B cell (primary cell): ENCODE data around the gene TEAD3. TPM values are rescaled to one million over a fixed set of nuclear protein-coding genes. Genes with fewer than 3 reads are reported as not detected.

ENCODE experiments used
- ATAC-seq: fragments of 200-7000 bp; cut with Tn5 transposase; one replicate; pipeline ENCODE4 v1.10.0; 2021; ENCODE audit warnings: low read depth, mild to moderate bottlenecking, moderate number of reproducible peaks, moderate library complexity
- CTCF ChIA-PET: fragments of 350-600 bp; sonication (Branson Sonifier 250); formaldehyde crosslinking; loops from one replicate; lab custom pipeline; 2021; ENCODE audit warnings: antibody characterized with exemption, inconsistent platforms; lab: Charles Lee
- POLR2A ChIA-PET: fragments of 350-600 bp; sonication (Branson Sonifier 250); formaldehyde crosslinking; loops from one replicate; lab custom pipeline; 2021; ENCODE audit warnings: antibody characterized with exemption; lab: Charles Lee
- DNase-seq: peaks from one replicate; pipeline ENCODE4 v3.0.0; 2013
- H2AFZ ChIP-seq: 2 replicates; pipeline ENCODE4 v1.6.1; 2012; ENCODE audit warnings: mild to moderate bottlenecking, low read depth, low read length; ENCODE audit not compliant: insufficient read depth, poor library complexity, severe bottlenecking
- H3K27ac ChIP-seq, 2 donors: 1 replicate in 1 of 2; 2 replicates in 1 of 2; pipeline ENCODE4 v1.5.1; 2012 to 2013; ENCODE audit warnings: low read length in 2 of 2, mild to moderate bottlenecking in 2 of 2, moderate library complexity in 1 of 2
- H3K27me3 ChIP-seq, 4 experiments: fragments of 200-600 bp in 1 of 4; sonication (generic) in 1 of 4; replicated peaks in 1 of 4; 1 replicate in 2 of 4; 2 replicates in 2 of 4; pipeline versions ENCODE4 v1.6.1 to v1.7.0; 2013 to 2016; ENCODE audit warnings: low read length in 3 of 4, mild to moderate bottlenecking in 2 of 4, mixed read lengths in 1 of 4, moderate library complexity in 1 of 4; ENCODE audit not compliant: insufficient read depth in 4 of 4, control insufficient read depth in 3 of 4; ENCODE audit errors: control extremely low read depth in 1 of 4
- H3K36me3 ChIP-seq, 2 experiments: replicated peaks in 1 of 2; 1 replicate in 1 of 2; 2 replicates in 1 of 2; pipeline versions ENCODE4 v1.6.1 to v1.7.1; 2013; ENCODE audit warnings: low read length in 1 of 2; ENCODE audit not compliant: insufficient read depth in 2 of 2, control insufficient read depth in 1 of 2; ENCODE audit errors: control extremely low read depth in 1 of 2, extremely low read depth in 1 of 2
- H3K4me1 ChIP-seq, 2 donors: fragments of 200-600 bp in 1 of 2; sonication (generic) in 1 of 2; 1 replicate in 1 of 2; 2 replicates in 1 of 2; pipeline versions ENCODE4 v1.5.1 to v1.6.1; 2013 to 2017; ENCODE audit warnings: low read length in 2 of 2; ENCODE audit not compliant: control insufficient read depth in 2 of 2, insufficient read depth in 2 of 2
- H3K4me2 ChIP-seq: replicated peaks from 2 replicates; pipeline ENCODE3; 2012; ENCODE audit warnings: mild to moderate bottlenecking, low read depth, low read length; ENCODE audit not compliant: poor library complexity, severe bottlenecking
- H3K4me3 ChIP-seq, 5 experiments: fragments of 200-600 bp in 1 of 5; sonication (generic) in 1 of 5; 1 replicate in 3 of 5; 2 replicates in 2 of 5; pipeline versions ENCODE4 v1.5.1 to v1.7.0; 2011 to 2016; ENCODE audit warnings: low read length in 4 of 5, mild to moderate bottlenecking in 4 of 5, low read depth in 2 of 5, control low read depth in 1 of 5, moderate library complexity in 1 of 5; ENCODE audit not compliant: insufficient read depth in 1 of 5; ENCODE audit errors: control extremely low read depth in 1 of 5, extremely low read depth in 1 of 5
- H3K79me2 ChIP-seq: fragments of 200-600 bp; sonication (generic); one replicate; pipeline ENCODE4 v1.6.0; 2016; ENCODE audit warnings: low read length; ENCODE audit not compliant: control insufficient read depth, insufficient read depth
- H3K9ac ChIP-seq: fragments of 200-600 bp; sonication (generic); 2 replicates; pipeline ENCODE4 v1.6.1; 2017; ENCODE audit warnings: mild to moderate bottlenecking, low read length, moderate library complexity
- H3K9me3 ChIP-seq, 3 donors: one replicate each; pipeline versions ENCODE4 v1.6.1 to v1.7.1; 2013; ENCODE audit warnings: low read length in 2 of 3; ENCODE audit not compliant: control insufficient read depth in 2 of 3, insufficient read depth in 1 of 3; ENCODE audit errors: control extremely low read depth in 1 of 3
- H4K20me1 ChIP-seq: 2 replicates; pipeline ENCODE4 v1.6.0; 2012; ENCODE audit warnings: mild to moderate bottlenecking, low read length; ENCODE audit not compliant: insufficient read depth, control insufficient read depth, poor library complexity, severe bottlenecking
- H3K27ac Mint-ChIP-seq: one replicate; pipeline ENCODE4 v1.8.0; 2021; ENCODE audit warnings: mixed read lengths
- H3K27me3 Mint-ChIP-seq: one replicate; pipeline ENCODE4 v1.8.0; 2021; ENCODE audit warnings: mixed read lengths
- H3K4me1 Mint-ChIP-seq: one replicate; pipeline ENCODE4 v1.8.0; 2021; ENCODE audit warnings: mixed read lengths
- H3K4me3 Mint-ChIP-seq: one replicate; pipeline ENCODE4 v1.8.0; 2021; ENCODE audit warnings: mixed read lengths
- H3K9me3 Mint-ChIP-seq: one replicate; pipeline ENCODE4 v1.8.0; 2022; ENCODE audit warnings: mixed read lengths; ENCODE audit not compliant: insufficient read depth
- CTCF ChIP-seq: fragments of 200-600 bp; IDR thresholded peaks from one replicate; pipeline ENCODE4 v1.8.0; 2022; ENCODE audit warnings: antibody characterized with exemption, mild to moderate bottlenecking
- EZH2 ChIP-seq: IDR thresholded peaks from 2 replicates; pipeline ENCODE4 v1.6.1; 2012; ENCODE audit warnings: borderline replicate concordance, low read depth, mild to moderate bottlenecking, moderate library complexity, low read length; ENCODE audit not compliant: insufficient read depth, poor library complexity, severe bottlenecking
- WGBS: methylation state at CpG from one replicate; pipeline ENCODE4 v1.1.5; 2013; ENCODE audit warnings: missing lambda C conversion rate; ENCODE audit not compliant: insufficient coverage; 5-methylcytosine and 5-hydroxymethylcytosine counted together
- intact Hi-C: fragments of 100-400 bp; cut with micrococcal nuclease; formaldehyde crosslinking; loops from one replicate; pipeline ENCODE4 v1.10.0; 2022
- polyA plus RNA-seq: library from polyadenylated mRNA; depleted of rRNA; stranded (reverse); fragments of >200 nt; gene quantifications from 2 replicates; pipeline ENCODE4 v1.2.3, GENCODE V29; 2012
- small RNA-seq: library from RNA; depleted of rRNA; stranded (forward); fragments of <200 nt; gene quantifications from one replicate; pipeline ENCODE3, GENCODE V24; 2012; ENCODE audit warnings: low replicate concordance, low read depth; ENCODE audit not compliant: insufficient read length
- total RNA-seq, 2 donors: library from RNA; stranded (reverse); fragments of 120-200 nt in 1 of 2; gene quantifications; 1 replicate in 1 of 2; 2 replicates in 1 of 2; pipeline versions ENCODE4 v1.2.3 to v1.2.4, GENCODE V29; 2013 to 2022

Gene TEAD3
- total and polyA plus RNA-seq, 2 donors (not counting 1 experiment from before 2014, with no cell fraction given) = 0.17 TPM; not detected in 1

GRCh38 chr6:35426074-35426473, 70.8 kb downstream of the TEAD3 start:
- Histone ChIP-seq H3K4me2 (peak overlapping the region; percentile 22), H3K4me1 (peaks cover 6 to 10% of the 10 kb centered on the region in 2 donors), H4K20me1 (no peaks in the 10 kb centered on the region), H3K4me3 (no peak overlapping the region), H3K27me3 (no peaks in the 10 kb centered on the region), H3K27ac (peak overlapping the region in 1 of 2 donors; percentile 52), H2AFZ (no peak overlapping the region), H3K79me2 (no peaks in the 10 kb centered on the region), H3K36me3 (peaks cover 6 to 51% of the 10 kb centered on the region in 2 experiments), H3K9me3 (peaks cover 2 to 28% (median 25%) of the 10 kb centered on the region in 3 donors), H3K9ac (no peak overlapping the region)
- Mint-ChIP-seq H3K9me3 (peaks cover 10% of the 10 kb centered on the region), H3K27me3 (no peaks in the 10 kb centered on the region), H3K4me1 (peaks cover 13% of the 10 kb centered on the region), H3K4me3 (no peak overlapping the region), H3K27ac (no peak overlapping the region)
- WGBS = 49% methylated on average over 7 of the region's 8 CpGs
- TF ChIP-seq EZH2 (no peak), CTCF (no peak)
- DNase-seq = no peak
- ChIA-PET POLR2A (no interaction called here), CTCF (interaction anchor here (0.5 kb wide), 1 partner anchor 954 kb away, joined by 3 read pairs; no protein-coding TSS in a partner anchor)
- no peak for ATAC-seq
- intact Hi-C loops = no loop called here

DNA sequence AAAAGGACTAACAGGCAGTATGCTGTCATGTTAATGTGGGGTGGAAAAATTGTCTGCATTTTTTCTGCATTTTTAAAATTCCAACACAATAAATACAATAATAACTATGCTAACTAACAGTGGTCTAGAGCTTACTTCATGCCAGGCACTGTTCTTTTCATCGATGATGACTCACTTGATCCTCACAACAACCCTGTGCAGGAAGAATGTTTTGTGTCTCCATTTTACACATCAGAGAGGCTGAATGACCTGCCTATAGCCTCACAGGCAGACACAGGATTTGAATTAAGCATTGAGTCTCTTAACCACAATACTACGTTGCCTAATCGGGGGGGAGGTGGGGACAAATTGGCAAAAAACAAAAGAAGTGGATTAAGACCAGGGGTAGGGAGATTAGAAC, 71.6 kb downstream of the TEAD3 start:
- no peak overlapping the region for H3K4me3 ChIP-seq
- ATAC-seq (no peak), DNase-seq (no peak)
- peaks cover 6 to 10% of the 10 kb centered on the region in 2 donors for H3K4me1 ChIP-seq
- peaks cover 6 to 53% of the 10 kb centered on the region in 2 experiments for H3K36me3 ChIP-seq
- H3K9me3 Mint-ChIP-seq = peaks cover 10% of the 10 kb centered on the region
- no peaks in the 10 kb centered on the region for H3K27me3 Mint-ChIP-seq
- H4K20me1 ChIP-seq = no peaks in the 10 kb centered on the region
- H3K4me2 ChIP-seq = no peak overlapping the region
- intact Hi-C loops = no loop called here
- CTCF ChIA-PET = no interaction called here
- no peaks in the 10 kb centered on the region for H3K79me2 ChIP-seq
- H3K27ac Mint-ChIP-seq = no peak overlapping the region
- no peak overlapping the region for H3K27ac ChIP-seq
- H3K4me1 Mint-ChIP-seq = peaks cover 13% of the 10 kb centered on the region
- peaks cover 2 to 24% (median 23%) of the 10 kb centered on the region in 3 donors for H3K9me3 ChIP-seq
- H2AFZ ChIP-seq = no peak overlapping the region
- H3K9ac ChIP-seq = no peak overlapping the region
- no peak for TF ChIP-seq EZH2
- no peak for TF ChIP-seq CTCF
- no peaks in the 10 kb centered on the region for H3K27me3 ChIP-seq
- POLR2A ChIA-PET = no interaction called here
- H3K4me3 Mint-ChIP-seq = no peak overlapping the region
- WGBS = 100% methylated on average over 1 of the region's 3 CpGs

Small RNA genes lying within 50 kb of the gene (small RNA-seq; reads per million reads assigned to genes)
- gene MIR7111 = not detected

Other genes starting within 250 kb of the TEAD3 start
- 96.9 and 107 TPM in 2 replicates for gene ZNF76, start 237.3 kb downstream of the TEAD3 start, total RNA-seq
- gene ZNF76, start 237.3 kb downstream of the TEAD3 start, polyA plus RNA-seq = 126 and 145 TPM in 2 replicates
- 105 and 116 TPM in 2 replicates for gene DEF6, start 199.3 kb downstream of the TEAD3 start, total RNA-seq
- 159 and 172 TPM in 2 replicates for gene DEF6, start 199.3 kb downstream of the TEAD3 start, polyA plus RNA-seq
- gene PPARD, start 154.5 kb downstream of the TEAD3 start, total RNA-seq = 38.9 and 39.0 TPM in 2 replicates
- gene PPARD, start 154.5 kb downstream of the TEAD3 start, polyA plus RNA-seq = 36.7 and 37.9 TPM in 2 replicates
- gene FANCE, start 44.7 kb downstream of the TEAD3 start, total RNA-seq = 12.7 and 12.8 TPM in 2 replicates
- gene FANCE, start 44.7 kb downstream of the TEAD3 start, polyA plus RNA-seq = 7.8 and 9.2 TPM in 2 replicates
- gene RPL10A, start 28.7 kb downstream of the TEAD3 start, total RNA-seq = 1,621 and 1,687 TPM in 2 replicates
- 2,407 and 3,150 TPM in 2 replicates for gene RPL10A, start 28.7 kb downstream of the TEAD3 start, polyA plus RNA-seq
- not detected in 2 replicates for gene TULP1, start 15.8 kb upstream of the TEAD3 start, total RNA-seq
- gene TULP1, start 15.8 kb upstream of the TEAD3 start, polyA plus RNA-seq = not detected in 2 replicates
- gene FKBP5, start 191.8 kb upstream of the TEAD3 start, total RNA-seq = 7.4 and 8.1 TPM in 2 replicates
- gene FKBP5, start 191.8 kb upstream of the TEAD3 start, polyA plus RNA-seq = 1.7 and 2.8 TPM in 2 replicates
- 0.52 and 1.1 TPM in 2 replicates for gene ARMC12, start 240.0 kb upstream of the TEAD3 start, total RNA-seq
- 1.4 and 2.8 TPM in 2 replicates for gene ARMC12, start 240.0 kb upstream of the TEAD3 start, polyA plus RNA-seq